Erythroblast (primary cell): Measurements from ENCODE around the gene WDR4.

ENCODE experiments used
- GATA1 ChIP-seq: IDR thresholded peaks from 2 replicates; pipeline ENCODE4 v1.6.1; 2011; ENCODE audit warnings: low read depth, mild to moderate bottlenecking, control low read depth, low read length, moderate library complexity
- POLR2A ChIP-seq: IDR thresholded peaks from 2 replicates; pipeline ENCODE4 v1.6.1; 2011; ENCODE audit warnings: mild to moderate bottlenecking, low read length

DNA sequence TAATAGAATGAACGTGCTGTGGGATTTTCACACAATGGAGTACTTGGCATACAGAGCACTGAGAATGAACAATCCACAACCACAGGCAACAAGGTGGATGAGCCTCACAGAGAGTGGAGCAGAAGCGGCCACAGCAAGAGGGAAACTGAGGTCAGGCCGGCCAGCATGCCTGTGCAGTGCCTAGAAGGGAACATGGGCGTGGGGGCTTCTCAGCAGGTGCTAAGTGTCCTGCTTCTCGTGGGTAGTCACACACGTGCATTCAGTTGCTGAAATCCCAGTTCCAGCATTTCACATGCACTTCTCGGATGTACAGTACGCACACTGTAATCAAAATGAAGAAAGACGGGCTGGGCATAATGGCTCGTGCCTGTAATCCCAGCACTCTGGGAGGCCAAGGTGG lies 33.1 kb downstream of the WDR4 start:
- TF ChIP-seq POLR2A (no peak), GATA1 (no peak)
